Pulmonary artery endothelial cell (primary cell): Measurements from ENCODE around the gene ABCC4. TPM values are rescaled to one million over a fixed set of nuclear protein-coding genes. Genes with fewer than 3 reads are reported as not detected.

Experiments
- DNase-seq: peaks from one replicate; pipeline ENCODE4 v3.0.0-alpha.2; 2011; ENCODE audit warnings: low read depth, low spot score
- total RNA-seq: library from RNA; depleted of rRNA; stranded (reverse); fragments of >200 nt; gene quantifications from 2 replicates; pipeline ENCODE4 v1.2.3, GENCODE V29; 2014

The ABCC4 gene
- total RNA-seq, 1 donor from 2014 or later: 32.4 TPM

DNA sequence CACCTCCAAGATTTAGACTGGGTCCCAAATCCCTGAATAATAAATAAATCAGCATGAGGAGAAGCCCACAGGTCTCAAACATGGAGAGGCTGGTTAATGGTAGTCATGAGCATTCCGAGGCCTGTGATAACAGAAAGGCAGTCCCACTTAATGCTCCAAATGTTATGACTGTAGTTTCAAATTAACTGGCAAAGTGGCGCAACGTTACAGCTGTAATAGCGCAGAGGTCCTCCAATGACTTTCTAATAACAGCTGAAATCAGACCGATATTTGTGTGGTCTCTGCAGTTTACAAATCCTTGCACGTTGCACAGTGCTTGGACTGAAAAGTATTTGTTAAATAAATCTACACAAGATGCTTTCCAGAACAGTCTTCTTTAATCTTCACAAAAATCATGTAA, 141.8 kb downstream of the ABCC4 start:
- no peak for DNase-seq

DNA sequence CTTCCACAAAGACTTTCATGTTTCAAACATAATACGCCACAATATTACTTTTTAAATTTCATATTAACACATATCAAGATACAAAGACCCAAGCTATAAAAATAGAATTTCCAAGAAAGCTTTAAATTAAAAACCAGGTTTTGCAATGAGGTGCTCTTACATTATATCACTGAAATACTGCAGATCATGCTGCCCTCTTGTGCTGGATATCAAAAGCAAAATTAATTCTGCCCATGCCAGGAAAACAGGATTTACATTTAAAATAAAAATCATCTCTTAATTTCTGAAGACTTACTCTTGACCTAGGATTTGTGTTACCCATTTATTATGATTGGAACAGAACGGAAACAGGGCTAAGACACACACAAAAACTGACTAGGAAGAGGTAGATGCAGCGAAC, 145.0 kb downstream of the ABCC4 start:
- DNase-seq: no peak

DNA sequence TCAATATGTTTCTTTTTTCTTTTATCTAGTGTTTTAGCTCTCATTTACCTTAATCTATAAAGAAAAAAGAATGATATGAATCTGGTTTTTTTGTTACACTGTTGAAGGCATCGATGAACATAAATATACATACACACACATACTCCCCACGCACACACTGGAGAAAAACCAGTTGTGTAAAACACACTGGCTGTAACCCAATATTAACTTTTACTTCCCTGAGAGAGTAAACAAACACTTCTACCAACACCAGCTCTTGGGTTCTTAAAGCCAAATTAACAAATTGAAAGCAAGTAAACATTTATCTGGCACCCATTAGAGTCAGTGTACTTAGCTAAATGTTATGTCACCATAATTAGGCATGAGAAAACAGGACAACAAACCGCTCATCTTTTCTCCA, 145.7 kb downstream of the ABCC4 start:
- DNase-seq: no peak

DNA sequence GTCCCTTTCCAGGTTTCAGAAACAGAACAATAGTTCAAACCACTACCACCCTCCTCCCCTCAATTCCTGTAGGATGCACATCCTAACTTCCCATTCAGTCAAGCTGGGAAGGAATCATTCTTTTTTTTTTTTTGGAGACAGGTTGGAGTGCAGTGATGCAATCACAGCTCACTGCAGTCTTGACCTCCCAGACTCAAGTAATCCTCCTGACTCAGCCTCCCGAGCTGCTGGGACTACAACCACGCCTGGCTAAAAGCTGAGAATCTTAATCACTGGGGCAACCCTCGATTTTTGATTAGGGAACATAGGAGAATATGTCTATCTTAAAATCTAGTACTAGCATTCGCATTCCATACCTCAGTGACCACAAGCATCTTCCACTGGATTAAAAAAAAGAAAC, 146.2 kb downstream of the ABCC4 start:
- DNase-seq: no peak

DNA sequence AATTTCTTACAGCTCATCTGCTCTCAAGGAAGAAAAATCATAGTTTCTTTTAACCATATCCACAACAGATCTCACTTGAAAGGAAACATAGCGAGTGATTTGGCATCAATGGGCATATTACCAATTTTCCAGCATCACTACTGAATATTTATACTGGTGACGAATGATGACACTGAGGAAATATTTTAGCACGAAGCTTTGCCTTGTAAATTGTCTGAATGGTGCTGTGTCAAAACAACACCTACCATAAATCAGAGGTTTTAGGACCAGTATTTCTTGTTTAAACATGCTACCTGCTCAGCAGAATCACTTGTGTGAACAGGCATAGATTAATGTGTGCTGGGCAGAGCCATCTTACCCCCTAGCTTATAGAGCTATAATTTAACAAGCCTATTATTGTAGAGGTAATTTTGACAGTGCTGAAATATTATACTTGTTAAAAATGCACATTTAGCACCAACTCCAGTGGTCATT, 146.8 kb downstream of the ABCC4 start:
- DNase-seq: peak; percentile 58

DNA sequence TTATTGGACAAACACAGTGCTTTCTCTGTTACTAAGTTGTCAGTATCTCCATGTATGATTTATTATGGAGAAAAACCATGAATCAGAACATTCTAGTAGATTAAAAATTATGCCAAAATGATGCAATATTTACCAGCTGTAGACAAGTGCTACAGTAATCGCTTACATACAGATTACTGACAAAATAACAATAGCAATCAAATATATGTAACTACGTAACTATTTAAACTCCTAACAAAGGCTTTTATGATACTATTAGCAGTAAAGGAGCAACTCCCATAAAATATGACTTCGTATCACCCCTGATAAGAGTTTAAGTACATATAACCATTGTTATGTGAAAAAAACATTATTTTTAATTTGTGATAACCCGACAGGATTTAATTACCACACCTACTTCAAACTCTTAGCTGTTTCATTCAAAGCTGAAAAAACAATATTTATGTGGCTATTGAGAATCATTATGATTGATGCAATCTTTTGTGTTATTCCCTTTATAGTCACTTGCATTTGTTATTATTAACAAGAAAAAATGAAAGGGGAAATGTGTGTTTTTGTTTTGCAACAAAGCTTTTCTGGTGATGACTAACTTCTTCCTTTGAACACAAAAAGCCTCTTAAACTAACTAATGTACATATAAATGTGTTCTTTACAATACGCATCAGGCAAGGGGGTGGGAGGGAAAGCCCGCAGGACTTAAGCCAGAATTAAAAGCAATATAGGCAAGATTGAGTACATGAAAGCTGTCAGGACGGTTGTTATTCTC, 147.4 kb downstream of the ABCC4 start:
- peak; percentile 68 for DNase-seq

DNA sequence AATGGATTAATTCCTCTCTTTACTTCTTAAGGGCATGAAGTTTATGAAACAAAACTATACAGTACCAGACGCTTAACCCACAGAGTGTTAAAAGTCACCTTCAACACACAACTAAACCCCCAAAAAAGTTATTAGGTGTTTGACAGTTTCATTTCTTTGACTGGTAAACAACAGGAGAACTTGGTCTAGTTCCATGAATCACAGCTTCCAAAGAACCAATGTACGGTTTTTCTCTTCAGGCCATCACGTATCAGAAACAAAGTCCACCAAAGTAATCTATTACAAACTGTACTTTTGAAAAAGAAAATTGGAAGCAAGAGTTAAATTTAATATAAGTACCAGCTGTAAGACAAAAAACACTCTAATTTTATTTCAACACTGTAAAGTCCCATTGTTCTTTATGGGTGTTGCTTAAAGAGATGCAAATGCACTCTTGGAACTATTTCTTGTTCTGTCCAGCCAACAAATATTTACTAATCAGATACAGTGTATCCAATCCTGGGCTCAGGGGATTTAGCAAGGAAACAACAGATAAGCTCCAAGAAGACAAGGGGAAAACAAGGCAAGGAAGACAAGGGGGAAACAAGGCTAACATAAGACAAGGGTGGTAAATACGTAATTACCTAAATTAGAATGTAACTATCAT, 149.2 kb downstream of the ABCC4 start:
- no peak for DNase-seq

DNA sequence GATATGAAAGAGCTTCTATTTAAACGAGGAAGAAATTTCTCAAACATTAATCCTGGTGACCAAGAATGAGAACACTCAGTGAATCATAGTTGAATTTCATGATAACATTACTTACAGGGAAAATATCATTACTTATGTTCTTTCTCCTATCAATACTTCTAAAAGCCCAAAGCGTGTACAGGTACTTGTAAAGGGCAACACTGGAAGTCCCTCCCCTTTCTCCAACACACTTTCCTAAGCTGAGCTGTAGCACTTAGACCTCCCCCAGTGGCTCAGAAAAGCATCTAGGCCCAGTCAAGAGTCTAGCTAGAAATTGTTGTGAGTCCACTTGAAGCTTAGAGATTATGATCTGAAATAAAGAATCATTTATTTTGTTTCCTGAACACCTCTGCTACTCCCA, 150.7 kb downstream of the ABCC4 start:
- no peak for DNase-seq

DNA sequence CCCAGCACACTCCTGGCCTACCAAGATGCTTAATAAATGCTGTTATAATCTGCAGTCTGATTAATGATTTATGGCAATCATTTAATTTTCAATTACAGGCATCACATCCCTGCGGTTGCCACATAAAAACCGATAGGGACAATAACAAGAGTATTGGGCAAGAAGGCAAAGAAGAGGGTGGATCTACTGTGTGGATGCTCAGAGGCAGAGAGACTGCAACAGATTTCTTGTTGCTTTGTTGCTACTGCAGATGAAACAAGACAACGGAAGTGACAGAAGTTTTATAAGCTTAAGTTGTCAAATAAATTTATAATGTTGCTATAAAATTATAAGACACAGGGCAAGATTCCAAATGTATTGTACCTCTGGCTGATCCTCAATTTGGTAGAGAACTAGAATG, 154.8 kb downstream of the ABCC4 start:
- DNase-seq: no peak

DNA sequence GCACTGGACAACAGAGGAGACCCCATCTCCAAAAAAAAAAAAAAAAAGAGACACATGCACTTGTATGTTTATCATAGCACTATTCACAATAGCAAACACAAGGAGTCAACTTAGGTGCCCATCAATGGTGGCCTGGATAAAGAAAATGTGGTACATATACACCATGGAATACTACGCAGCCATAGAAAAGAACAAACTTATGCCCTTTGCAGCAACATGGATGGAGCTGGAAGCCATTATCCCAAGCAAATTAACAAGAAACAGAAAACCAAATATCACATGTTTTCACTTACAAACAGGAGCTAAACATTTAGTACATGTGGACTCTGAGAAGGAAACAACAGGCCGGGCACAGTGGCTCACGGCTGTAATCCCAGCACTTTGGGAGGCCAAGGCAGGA, 155.7 kb downstream of the ABCC4 start:
- no peak for DNase-seq

DNA sequence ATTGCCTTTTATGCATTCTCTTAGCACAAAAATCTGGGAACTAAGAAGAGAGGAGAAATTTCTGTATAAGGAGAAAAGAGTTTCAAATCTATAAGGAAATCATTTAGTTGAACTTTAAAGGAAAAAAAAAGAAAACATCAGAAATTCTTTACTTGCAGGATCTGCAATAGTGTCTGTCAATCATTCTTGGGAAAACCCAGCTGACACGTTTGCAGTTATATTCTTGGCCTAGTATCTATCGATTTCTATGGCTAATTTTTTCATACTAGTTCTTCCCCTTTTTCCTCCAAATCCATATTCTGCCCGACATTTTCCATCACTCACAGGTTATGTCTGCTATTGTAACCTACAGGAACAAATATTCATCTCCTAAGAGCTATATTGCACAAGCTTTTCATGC, 160.7 kb downstream of the ABCC4 start:
- no peak for DNase-seq

DNA sequence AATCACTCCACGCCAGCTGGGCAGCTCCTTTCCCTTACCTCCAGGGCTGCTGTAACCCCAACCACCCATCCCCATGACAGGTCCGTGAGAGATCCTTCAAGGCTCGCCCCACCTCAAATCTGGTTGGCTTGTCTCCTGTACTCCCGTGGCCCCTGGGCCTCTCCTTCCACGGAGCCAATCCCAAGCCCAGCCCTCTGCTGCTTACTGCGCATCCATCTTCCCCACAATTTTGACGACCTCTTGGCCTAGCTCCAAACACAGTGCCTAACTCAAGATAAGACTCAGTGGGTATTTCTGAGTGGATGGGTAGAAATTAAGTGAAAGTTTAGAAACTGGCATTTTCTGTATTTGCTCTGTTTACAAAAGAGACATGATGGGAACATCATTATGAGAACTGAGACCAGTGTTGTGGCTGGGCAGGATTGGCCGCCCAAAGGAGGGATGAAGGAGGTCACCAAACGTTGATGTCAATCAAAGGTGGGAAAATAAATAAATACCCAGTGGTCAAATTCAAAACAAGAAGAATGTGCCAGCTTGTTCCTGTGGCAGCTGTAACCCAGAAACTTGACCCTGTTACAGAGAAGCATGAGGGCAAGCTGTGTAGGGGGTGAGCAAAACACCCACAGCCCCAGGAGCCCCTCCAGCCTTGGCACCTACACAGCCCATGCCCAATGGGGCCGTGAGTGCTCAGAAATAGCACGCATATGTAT, 162.2 kb downstream of the ABCC4 start:
- no peak for DNase-seq

DNA sequence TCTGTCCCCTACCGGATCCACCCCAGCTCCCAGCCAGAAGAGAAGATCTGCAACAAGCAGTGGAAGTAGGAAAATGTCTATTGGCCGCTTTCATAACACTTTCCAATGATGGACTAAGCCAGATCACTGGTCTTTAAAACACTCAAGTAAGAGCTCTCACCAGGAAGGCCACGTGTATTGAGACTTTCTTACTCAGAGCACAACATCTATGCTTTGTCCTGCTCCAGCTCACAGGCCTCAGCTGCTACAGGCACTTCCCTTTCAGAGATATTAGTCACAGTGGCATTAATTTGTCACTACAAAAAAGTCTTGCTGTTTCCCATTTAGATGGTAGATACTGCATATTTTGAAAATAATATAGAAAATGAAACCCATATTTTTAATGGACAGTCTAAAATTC, 164.2 kb downstream of the ABCC4 start:
- DNase-seq: no peak

DNA sequence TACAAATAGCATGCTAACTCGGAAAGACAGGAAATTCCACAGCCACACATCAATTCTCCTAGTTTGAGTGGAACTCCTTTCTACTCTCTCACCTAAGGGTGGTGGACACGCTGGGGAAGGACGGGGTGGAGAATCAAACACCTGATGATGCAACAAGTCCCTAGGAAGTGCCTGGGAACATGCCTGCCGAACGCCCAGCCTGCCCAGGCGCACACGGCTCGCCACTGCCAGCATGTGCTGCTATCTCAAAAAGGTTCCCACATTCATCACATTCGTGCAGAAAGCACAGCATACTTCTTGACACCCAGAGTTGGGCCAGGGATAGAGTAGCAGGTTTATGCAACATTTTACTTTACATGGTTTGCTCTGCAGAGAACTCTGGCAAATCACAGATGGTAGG, 164.6 kb downstream of the ABCC4 start:
- DNase-seq: no peak

DNA sequence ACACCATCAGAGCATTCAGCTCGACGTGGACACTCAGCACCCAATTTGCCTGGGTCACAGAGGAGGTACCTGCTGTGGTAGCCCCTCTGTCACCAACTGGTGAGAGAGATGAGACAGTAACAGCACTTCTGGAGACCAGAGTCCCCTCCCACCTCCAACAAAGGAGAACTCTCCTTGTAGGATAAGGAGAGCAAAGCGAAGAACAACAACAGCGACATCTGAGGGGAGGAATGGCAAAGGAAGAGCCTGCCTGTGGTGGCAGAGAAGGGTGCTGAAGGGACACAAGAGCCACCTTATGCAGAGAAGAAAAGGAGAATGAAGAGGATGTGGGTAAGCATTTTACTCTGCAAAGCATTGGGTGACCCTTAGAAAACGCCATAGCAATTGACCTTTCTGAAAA, 167.8 kb downstream of the ABCC4 start:
- no peak for DNase-seq

DNA sequence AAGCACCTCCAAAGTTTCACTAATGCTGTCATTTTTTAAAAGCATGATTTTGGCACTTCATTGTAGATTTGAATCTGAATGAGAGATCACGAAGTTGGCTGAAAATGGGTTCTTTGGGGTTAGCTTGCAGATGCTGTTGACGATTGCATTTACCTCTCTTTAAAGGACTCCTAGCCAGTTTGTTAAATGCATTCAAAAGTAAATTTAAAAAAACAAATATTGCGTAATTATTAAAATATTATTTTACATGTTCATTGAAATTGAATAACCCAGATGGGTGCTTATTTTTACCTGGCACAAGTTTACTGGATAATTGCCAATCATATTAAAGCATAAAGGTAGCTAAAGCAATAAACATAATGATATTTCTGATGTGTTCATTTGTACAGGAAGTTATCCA, 172.2 kb downstream of the ABCC4 start:
- DNase-seq: no peak

DNA sequence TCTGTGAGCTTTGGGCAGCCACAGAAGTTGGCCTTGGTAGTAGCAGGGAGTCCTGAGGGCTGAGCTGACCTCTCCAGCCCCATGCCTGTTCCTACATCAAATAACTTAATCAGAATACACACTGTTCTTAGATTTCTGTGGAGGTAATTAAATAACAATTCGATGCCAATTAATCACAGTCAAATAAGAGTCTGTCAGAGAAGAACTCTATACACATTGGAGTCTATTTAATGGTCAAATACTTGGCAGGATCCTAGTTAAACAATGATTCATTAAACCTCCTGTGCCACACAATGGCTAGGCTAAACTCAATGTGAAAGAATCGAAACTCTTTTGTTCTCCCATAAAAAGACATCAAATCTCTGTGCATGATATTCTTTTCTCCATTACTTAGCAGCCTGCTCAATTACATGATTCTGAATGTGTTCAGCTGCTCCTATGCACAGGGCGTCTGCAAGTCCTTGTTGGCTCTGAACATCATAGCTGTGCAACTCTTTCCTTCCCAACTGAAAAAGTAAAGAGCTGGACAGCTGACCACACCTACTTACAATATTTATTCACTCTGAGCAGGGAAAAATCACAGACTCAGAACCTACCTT, 173.1 kb downstream of the ABCC4 start:
- DNase-seq: peak; percentile 30

DNA sequence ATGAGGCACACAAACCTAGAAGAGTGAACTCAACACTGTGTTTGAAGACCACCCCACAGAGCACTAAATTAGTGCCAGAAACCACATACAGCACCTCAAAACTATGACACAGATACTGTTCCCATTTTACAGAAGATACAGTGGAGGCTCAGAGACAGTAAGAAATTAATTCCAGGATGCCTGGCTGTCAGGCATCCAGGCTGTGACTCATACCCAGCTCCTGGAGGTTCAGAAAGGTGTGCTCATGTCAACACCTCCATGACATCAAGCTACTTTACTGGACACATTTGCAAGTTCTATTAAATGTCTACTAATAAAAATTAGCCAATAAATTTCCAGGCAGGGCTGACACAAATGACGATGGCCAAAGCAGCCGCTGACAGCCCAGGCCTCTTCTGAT, 176.3 kb downstream of the ABCC4 start:
- DNase-seq: no peak

DNA sequence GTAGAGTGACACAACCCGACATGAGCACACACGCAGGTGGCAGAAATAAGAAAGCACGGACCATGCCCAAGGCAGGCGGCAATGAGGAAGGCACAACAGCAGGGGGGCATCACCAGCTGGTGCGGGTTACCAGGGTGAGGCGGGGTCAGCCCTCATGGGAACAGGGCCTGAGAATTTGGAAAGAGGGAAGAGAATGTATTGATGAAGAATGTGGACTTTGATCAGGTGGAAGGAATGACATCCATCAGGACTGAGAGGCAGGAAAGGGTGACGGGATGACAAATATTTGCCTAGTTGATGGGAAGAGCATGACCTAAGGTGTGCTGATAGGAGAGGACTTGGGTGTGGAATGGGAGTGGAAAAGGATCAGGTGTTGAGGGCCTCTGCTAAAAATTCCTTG, 177.5 kb downstream of the ABCC4 start:
- no peak for DNase-seq

DNA sequence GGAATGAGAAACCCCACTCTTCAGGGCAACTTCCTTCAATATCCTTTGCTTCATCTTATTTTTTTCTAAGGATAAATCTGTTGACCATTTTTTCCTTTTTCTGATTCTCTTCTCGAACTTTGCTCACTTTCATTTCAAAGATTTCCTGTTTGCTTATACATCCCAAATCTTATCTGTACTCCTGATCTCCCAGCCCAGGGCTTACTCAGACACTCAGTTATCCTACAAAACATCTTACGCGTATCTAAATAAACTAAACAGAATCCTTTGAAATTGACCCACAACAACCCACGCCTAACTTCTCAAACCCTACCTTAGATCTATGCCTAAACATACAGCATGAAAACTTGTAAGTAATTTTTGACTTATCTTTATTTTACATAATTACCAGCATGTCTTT, 179.2 kb downstream of the ABCC4 start:
- no peak for DNase-seq

DNA sequence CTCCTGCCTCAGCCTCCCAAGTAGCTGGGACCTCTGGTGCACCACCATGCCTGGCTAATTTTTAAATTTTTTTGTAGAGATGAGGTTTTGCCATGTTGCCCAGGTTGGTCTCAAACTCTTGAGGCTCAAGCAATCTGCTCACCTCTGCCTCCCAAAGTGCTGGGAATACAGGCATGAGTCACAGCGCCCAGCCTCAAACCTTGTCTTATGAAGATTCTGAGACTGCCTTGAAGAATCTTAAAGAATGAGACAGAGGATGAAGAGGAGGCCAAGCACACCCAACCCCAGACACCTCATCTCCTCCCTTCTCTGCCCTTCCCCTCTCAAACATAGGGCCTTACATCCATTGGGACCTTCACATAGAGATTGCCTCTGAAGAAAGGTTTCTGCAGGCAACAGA, 179.7 kb downstream of the ABCC4 start:
- no peak for DNase-seq

DNA sequence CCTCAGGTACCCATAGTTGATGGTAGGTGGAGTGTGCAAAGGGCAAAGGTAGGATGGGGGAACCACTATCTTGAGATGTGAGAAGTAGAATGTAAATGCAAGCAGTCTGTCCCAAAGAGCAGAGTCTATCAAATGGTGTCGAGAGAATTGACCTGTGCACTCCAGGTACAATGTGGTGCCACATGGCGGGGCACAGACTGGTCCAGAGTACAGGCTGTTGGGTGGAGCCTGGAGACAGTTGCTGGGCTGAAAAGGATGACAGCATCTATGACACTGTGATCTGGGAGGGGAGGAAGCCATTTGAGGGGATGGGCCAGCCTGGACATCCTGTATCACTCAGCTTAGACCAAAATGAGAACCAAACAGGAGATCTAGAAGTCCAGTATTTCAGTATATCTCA, 180.6 kb downstream of the ABCC4 start:
- no peak for DNase-seq
